ENCODE measurements around the gene SLC8A2.

Gene SLC8A2

DNA sequence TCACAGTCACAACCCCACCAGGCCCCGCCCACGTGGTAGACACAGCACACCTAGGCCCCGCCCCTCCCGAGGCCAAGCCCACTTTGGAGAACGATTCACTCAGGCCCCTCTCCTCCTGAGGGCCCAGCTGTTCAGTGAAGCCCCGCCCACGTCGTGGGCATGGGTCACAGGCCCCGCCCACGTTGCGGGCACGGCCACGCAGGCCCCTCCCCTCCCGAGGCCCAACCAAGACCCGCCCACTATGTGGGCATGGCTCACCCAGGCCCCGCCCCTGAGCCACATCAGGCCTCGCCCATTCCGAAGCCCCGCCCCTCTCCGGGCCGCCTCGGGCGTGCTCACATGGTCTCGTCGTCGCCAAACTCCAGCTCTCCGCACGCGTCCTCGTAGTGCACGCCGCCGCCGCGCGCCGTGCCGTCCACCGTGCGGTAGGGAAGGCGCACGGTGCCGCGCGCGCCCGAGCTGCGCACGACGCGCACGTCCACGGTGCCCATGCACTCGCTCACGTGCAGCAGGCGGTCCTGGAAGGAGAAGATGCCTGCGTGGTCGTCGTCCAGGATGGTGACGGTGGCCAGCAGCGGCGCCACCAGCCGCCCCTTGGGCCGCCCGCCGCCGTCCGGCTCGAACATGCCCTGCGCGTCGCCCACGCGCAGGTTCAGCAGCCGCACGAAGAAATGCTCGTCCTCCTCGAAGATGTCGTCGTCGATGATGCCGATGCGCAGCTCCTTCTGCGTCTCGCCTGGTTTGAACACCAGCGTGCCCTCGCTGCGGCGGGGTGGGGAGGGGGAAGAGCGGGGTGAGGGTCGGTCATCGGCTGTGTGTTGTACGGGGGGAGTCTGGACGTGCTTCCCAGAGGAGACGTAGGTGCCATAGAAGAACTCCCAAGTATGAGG is 24.0 kb downstream of the SLC8A2 start:
- no peak for TF ChIP-seq FOXP2 (optimal IDR thresholded peaks at IDR 0.05; ENCODE audit: borderline replicate concordance, extremely low read depth, extremely low read length, insufficient read depth)

DNA sequence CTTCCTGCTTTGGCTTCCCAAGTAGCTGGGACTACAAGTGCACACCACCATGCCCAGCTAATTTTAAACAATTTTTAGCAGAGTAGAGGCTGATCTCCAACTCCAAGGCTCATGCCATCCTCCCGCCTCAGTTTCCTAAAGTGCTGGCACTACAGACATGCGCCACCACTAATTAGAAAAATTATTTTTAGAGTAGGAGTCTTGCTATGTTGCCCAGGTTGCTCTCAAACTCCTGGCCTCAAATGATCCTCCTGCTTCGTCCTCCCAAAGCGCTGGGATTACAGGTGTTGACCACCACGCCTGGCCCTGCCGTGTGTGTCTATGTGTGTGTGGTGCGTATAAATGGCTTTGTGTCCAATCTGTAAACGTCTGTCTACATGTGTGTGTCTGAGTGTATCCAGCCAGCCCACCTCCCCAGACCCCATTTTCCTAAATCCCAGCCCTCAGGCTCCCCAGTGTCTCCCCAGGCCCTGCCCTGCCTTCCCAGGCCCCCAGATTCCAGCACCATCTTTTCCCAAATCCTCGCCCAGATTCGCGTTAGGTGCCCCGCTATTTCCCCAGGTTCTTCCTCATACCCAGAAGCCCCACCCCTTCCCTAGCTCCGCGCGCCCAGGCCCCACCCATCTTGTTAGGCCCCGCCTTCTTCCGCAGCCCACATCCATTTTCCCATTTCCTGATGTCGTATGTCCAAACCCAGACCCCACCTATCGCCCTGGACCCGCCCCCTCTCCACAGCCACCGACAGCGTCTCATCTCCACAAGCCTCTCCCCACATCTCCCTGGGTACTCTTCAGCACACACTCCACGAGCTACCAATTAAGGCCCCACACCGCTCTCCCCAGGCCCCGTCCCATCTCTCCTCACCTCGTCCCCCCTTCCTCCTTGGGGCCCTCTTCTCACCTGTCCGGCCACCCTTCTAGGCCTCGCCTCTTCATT is 24.9 kb downstream of the SLC8A2 start:
- TF ChIP-seq, protein P1, sequence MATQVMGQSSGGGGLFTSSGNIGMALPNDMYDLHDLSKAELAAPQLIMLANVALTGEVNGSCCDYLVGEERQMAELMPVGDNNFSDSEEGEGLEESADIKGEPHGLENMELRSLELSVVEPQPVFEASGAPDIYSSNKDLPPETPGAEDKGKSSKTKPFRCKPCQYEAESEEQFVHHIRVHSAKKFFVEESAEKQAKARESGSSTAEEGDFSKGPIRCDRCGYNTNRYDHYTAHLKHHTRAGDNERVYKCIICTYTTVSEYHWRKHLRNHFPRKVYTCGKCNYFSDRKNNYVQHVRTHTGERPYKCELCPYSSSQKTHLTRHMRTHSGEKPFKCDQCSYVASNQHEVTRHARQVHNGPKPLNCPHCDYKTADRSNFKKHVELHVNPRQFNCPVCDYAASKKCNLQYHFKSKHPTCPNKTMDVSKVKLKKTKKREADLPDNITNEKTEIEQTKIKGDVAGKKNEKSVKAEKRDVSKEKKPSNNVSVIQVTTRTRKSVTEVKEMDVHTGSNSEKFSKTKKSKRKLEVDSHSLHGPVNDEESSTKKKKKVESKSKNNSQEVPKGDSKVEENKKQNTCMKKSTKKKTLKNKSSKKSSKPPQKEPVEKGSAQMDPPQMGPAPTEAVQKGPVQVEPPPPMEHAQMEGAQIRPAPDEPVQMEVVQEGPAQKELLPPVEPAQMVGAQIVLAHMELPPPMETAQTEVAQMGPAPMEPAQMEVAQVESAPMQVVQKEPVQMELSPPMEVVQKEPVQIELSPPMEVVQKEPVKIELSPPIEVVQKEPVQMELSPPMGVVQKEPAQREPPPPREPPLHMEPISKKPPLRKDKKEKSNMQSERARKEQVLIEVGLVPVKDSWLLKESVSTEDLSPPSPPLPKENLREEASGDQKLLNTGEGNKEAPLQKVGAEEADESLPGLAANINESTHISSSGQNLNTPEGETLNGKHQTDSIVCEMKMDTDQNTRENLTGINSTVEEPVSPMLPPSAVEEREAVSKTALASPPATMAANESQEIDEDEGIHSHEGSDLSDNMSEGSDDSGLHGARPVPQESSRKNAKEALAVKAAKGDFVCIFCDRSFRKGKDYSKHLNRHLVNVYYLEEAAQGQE (IDR thresholded peaks at IDR 0.05; ENCODE audit: insufficient read depth in 1 of 2, low read depth in 2 of 2, low read length in 2 of 2) = no peak
- TF ChIP-seq FOXP2 (optimal IDR thresholded peaks at IDR 0.05; ENCODE audit: borderline replicate concordance, extremely low read depth, extremely low read length, insufficient read depth) (no peak), TAF1 (IDR thresholded peaks at IDR 0.05; ENCODE audit: borderline replicate concordance, insufficient read depth, low read length) (no peak), SIN3A (IDR thresholded peaks at IDR 0.05; ENCODE audit: borderline replicate concordance, insufficient read depth, low read length) (no peak), POLR2AphosphoS5 (IDR thresholded peaks at IDR 0.05; ENCODE audit: low read depth, low read length) (no peak)

- TF ChIP-seq SIN3A (IDR thresholded peaks at IDR 0.05; ENCODE audit: borderline replicate concordance, insufficient read depth, low read length) (no peak), POLR2AphosphoS5 (IDR thresholded peaks at IDR 0.05; ENCODE audit: low read depth, low read length) (no peak), TAF1 (IDR thresholded peaks at IDR 0.05; ENCODE audit: borderline replicate concordance, insufficient read depth, low read length) (no peak), FOXP2 (optimal IDR thresholded peaks at IDR 0.05; ENCODE audit: borderline replicate concordance, extremely low read depth, extremely low read length, insufficient read depth) (peak; percentile 68)
- TF ChIP-seq, protein P1 (IDR thresholded peaks at IDR 0.05; ENCODE audit: insufficient read depth in 1 of 2, low read depth in 2 of 2, low read length in 2 of 2) = peak; percentile 42 to 50; a peak in 1 of 4 replicates
These were observed 25.7 kb downstream of the SLC8A2 start for GRCh38 chr19:47445937-47446402.

DNA sequence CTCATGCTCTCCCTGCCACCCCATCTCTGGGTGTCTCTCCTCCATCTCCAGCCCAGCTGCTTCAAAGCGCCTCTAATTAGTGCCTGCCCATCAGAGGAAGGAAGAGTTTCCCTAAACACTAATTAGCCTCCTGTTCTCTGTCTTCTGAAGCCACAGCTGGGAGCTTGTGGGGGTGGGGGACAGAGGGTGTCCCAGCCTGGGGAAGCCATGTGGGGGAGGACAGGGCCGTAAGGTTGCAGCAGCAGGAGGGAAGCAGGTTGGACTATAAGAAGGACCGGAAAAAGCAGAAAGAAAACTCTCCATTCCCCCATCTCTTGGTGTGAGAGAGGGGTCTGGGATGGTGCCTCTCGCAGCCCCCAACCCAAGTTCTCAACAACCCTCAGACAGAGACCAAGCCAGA is 26.2 kb downstream of the SLC8A2 start:
- TF ChIP-seq FOXP2 (optimal IDR thresholded peaks at IDR 0.05; ENCODE audit: borderline replicate concordance, extremely low read depth, extremely low read length, insufficient read depth) (no peak), TAF1 (IDR thresholded peaks at IDR 0.05; ENCODE audit: borderline replicate concordance, insufficient read depth, low read length) (no peak), SIN3A (IDR thresholded peaks at IDR 0.05; ENCODE audit: borderline replicate concordance, insufficient read depth, low read length) (no peak), POLR2AphosphoS5 (IDR thresholded peaks at IDR 0.05; ENCODE audit: low read depth, low read length) (no peak)
- TF ChIP-seq, protein P1 (IDR thresholded peaks at IDR 0.05; ENCODE audit: insufficient read depth in 1 of 2, low read depth in 2 of 2, low read length in 2 of 2) = no peak; a peak in 1 of 4 replicates

DNA sequence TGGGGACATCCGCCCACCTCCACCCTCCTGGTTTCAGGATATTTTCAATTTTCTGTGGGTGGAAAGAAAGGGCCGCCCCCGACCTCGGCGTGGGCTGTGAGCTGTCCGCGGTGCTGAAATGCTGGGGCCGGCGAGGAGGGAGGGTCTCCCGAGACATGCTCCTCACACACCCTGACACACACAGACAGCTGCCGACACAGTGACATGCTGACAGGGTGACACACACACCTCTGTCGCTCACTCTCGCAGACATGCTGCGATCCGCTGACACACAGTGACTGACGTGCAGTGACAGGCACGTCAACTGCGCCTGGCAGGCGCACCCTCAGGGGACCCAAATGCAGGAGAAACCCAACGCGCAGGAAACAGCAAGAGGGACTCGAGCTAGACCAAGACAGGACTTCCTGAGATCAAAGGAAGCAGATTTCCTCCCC is 27.3 kb downstream of the SLC8A2 start:
- TF ChIP-seq POLR2AphosphoS5 (IDR thresholded peaks at IDR 0.05; ENCODE audit: low read depth, low read length) (no peak), SIN3A (IDR thresholded peaks at IDR 0.05; ENCODE audit: borderline replicate concordance, insufficient read depth, low read length) (peak; percentile 80; the same call in 1 of the 2 replicates), FOXP2 (optimal IDR thresholded peaks at IDR 0.05; ENCODE audit: borderline replicate concordance, extremely low read depth, extremely low read length, insufficient read depth) (no peak), TAF1 (IDR thresholded peaks at IDR 0.05; ENCODE audit: borderline replicate concordance, insufficient read depth, low read length) (no peak)
- TF ChIP-seq, protein P1 (IDR thresholded peaks at IDR 0.05; ENCODE audit: insufficient read depth in 1 of 2, low read depth in 2 of 2, low read length in 2 of 2) = peak; percentile 98
